ENCODE measurements around the gene CEBPZ.

The CEBPZ gene

GRCh38 chr2:37246205-37246604 lies 14.8 kb upstream of the CEBPZ start:
- ChIA-PET CTCF (interaction anchor here (0.7 kb wide), 1 partner anchor 1258 kb away, joined by 3 read pairs; no protein-coding TSS in a partner anchor), POLR2A (no interaction called here)
- DNase-seq (ENCODE audit: extremely low spot score): no peak
- TF ChIP-seq HDGF (IDR thresholded peaks at IDR 0.05; ENCODE audit: borderline replicate concordance) (no peak), BHLHE40 (IDR thresholded peaks at IDR 0.05; ENCODE audit: borderline replicate concordance) (no peak), ARNT (IDR thresholded peaks at IDR 0.05) (no peak), CTBP1 (IDR thresholded peaks at IDR 0.05; ENCODE audit: borderline replicate concordance) (no peak), ZNF384 (IDR thresholded peaks at IDR 0.05) (no peak), SP1 (IDR thresholded peaks at IDR 0.05) (no peak), L3MBTL2 (conservative IDR thresholded peaks at IDR 0.05) (no peak), PKNOX1 (IDR thresholded peaks at IDR 0.05) (no peak), TARDBP (IDR thresholded peaks at IDR 0.05) (no peak), NFRKB (IDR thresholded peaks at IDR 0.05) (no peak), SUZ12 (IDR thresholded peaks at IDR 0.05) (no peak)

- POLR2A ChIA-PET: no interaction called here
- TF ChIP-seq CTBP1 (IDR thresholded peaks at IDR 0.05; ENCODE audit: borderline replicate concordance) (no peak), SP1 (IDR thresholded peaks at IDR 0.05) (no peak), BHLHE40 (IDR thresholded peaks at IDR 0.05; ENCODE audit: borderline replicate concordance) (no peak), ZNF384 (IDR thresholded peaks at IDR 0.05) (no peak), FOXA1 (IDR thresholded peaks at IDR 0.05) (no peak), HDGF (IDR thresholded peaks at IDR 0.05; ENCODE audit: borderline replicate concordance) (no peak), FOXM1 (IDR thresholded peaks at IDR 0.05; ENCODE audit: borderline replicate concordance) (no peak), FOXK2 (IDR thresholded peaks at IDR 0.05) (no peak), TARDBP (IDR thresholded peaks at IDR 0.05) (no peak), ELF4 (IDR thresholded peaks at IDR 0.05) (no peak), LEF1 (IDR thresholded peaks at IDR 0.05; ENCODE audit: borderline replicate concordance) (no peak), SUZ12 (IDR thresholded peaks at IDR 0.05) (no peak), PKNOX1 (IDR thresholded peaks at IDR 0.05) (no peak), ARNT (IDR thresholded peaks at IDR 0.05) (no peak), L3MBTL2 (conservative IDR thresholded peaks at IDR 0.05) (no peak), NFRKB (IDR thresholded peaks at IDR 0.05) (no peak)
- DNase-seq (ENCODE audit: extremely low spot score): no peak
- CTCF ChIA-PET: no interaction called here
These were observed 13.4 kb upstream of the CEBPZ start for GRCh38 chr2:37244755-37245154.

GRCh38 chr2:37244017-37244416 lies 12.6 kb upstream of the CEBPZ start:
- TF ChIP-seq NFRKB (IDR thresholded peaks at IDR 0.05): no peak
- no peak for TF ChIP-seq ARNT (IDR thresholded peaks at IDR 0.05)
- TF ChIP-seq LEF1 (IDR thresholded peaks at IDR 0.05; ENCODE audit: borderline replicate concordance): no peak
- no peak for TF ChIP-seq FOXA1 (IDR thresholded peaks at IDR 0.05)
- TF ChIP-seq CTBP1 (IDR thresholded peaks at IDR 0.05; ENCODE audit: borderline replicate concordance): no peak
- TF ChIP-seq TARDBP (IDR thresholded peaks at IDR 0.05): no peak
- TF ChIP-seq FOXK2 (IDR thresholded peaks at IDR 0.05): no peak
- no peak for TF ChIP-seq BHLHE40 (IDR thresholded peaks at IDR 0.05; ENCODE audit: borderline replicate concordance)
- TF ChIP-seq L3MBTL2 (conservative IDR thresholded peaks at IDR 0.05): no peak
- no peak for TF ChIP-seq ELF4 (IDR thresholded peaks at IDR 0.05)
- no peak for TF ChIP-seq FOXM1 (IDR thresholded peaks at IDR 0.05; ENCODE audit: borderline replicate concordance)
- no peak for DNase-seq (ENCODE audit: extremely low spot score)
- POLR2A ChIA-PET: no interaction called here
- CTCF ChIA-PET: no interaction called here

GRCh38 chr2:37243435-37243834 lies 12.0 kb upstream of the CEBPZ start:
- ChIA-PET CTCF (no interaction called here), POLR2A (no interaction called here)
- TF ChIP-seq TARDBP (IDR thresholded peaks at IDR 0.05): no peak
- no peak for TF ChIP-seq ELF4 (IDR thresholded peaks at IDR 0.05)
- no peak for TF ChIP-seq NFRKB (IDR thresholded peaks at IDR 0.05)
- no peak for TF ChIP-seq BHLHE40 (IDR thresholded peaks at IDR 0.05; ENCODE audit: borderline replicate concordance)
- no peak for TF ChIP-seq ZNF384 (IDR thresholded peaks at IDR 0.05)
- TF ChIP-seq FOXK2 (IDR thresholded peaks at IDR 0.05): no peak
- TF ChIP-seq L3MBTL2 (conservative IDR thresholded peaks at IDR 0.05): no peak
- TF ChIP-seq HDGF (IDR thresholded peaks at IDR 0.05; ENCODE audit: borderline replicate concordance): no peak
- no peak for TF ChIP-seq ARNT (IDR thresholded peaks at IDR 0.05)
- no peak for TF ChIP-seq LEF1 (IDR thresholded peaks at IDR 0.05; ENCODE audit: borderline replicate concordance)
- TF ChIP-seq FOXM1 (IDR thresholded peaks at IDR 0.05; ENCODE audit: borderline replicate concordance): no peak
- no peak for TF ChIP-seq FOXA1 (IDR thresholded peaks at IDR 0.05)
- no peak for TF ChIP-seq SUZ12 (IDR thresholded peaks at IDR 0.05)
- no peak for TF ChIP-seq SP1 (IDR thresholded peaks at IDR 0.05)
- TF ChIP-seq PKNOX1 (IDR thresholded peaks at IDR 0.05): no peak
- TF ChIP-seq CTBP1 (IDR thresholded peaks at IDR 0.05; ENCODE audit: borderline replicate concordance): no peak
- DNase-seq (ENCODE audit: extremely low spot score): no peak

- ChIA-PET POLR2A (interaction anchor here (0.7 to 1.4 kb wide), 7 partner anchors 10 to 76 kb away, joined by 3 to 5 read pairs (median 4); partner anchors contain the start of gene EIF2AK2), CTCF (no interaction called here)
- DNase-seq (ENCODE audit: extremely low spot score): peak; percentile 20
- TF ChIP-seq BHLHE40 (IDR thresholded peaks at IDR 0.05; ENCODE audit: borderline replicate concordance) (no peak), ELF4 (IDR thresholded peaks at IDR 0.05) (no peak)
These were observed 936 bp upstream of the CEBPZ start for GRCh38 chr2:37232131-37232933.

- ChIA-PET CTCF (no interaction called here), POLR2A (interaction anchor here (1.2 kb wide), 1 partner anchor 95 kb away, joined by 5 read pairs; no protein-coding TSS in a partner anchor)
- no peak for TF ChIP-seq ZNF384 (IDR thresholded peaks at IDR 0.05)
- TF ChIP-seq BHLHE40 (IDR thresholded peaks at IDR 0.05; ENCODE audit: borderline replicate concordance): no peak
- no peak for TF ChIP-seq L3MBTL2 (conservative IDR thresholded peaks at IDR 0.05)
- TF ChIP-seq FOXK2 (IDR thresholded peaks at IDR 0.05): no peak
- TF ChIP-seq CTBP1 (IDR thresholded peaks at IDR 0.05; ENCODE audit: borderline replicate concordance): no peak
- no peak for TF ChIP-seq ARNT (IDR thresholded peaks at IDR 0.05)
- TF ChIP-seq SP1 (IDR thresholded peaks at IDR 0.05): no peak
- peak; percentile 17 for DNase-seq (ENCODE audit: extremely low spot score)
These were observed 815 bp downstream of the CEBPZ start for GRCh38 chr2:37230581-37230980.

Data from HEK293T (cell line).